Testis (tissue), 2 donors: Measurements from ENCODE around the gene ANTKMT.

Experiments
- POLR2A ChIP-seq: fragments of 450-650 bp; IDR thresholded peaks from one replicate; pipeline ENCODE4 v1.6.1; 2017; ENCODE audit warnings: antibody characterized with exemption, mild to moderate bottlenecking, moderate library complexity
- TF ChIP-seq, protein P1 (sequence below), 3 experiments: fragments of 450-650 bp in 2 of 3; fragments of 200-600 bp in 1 of 3; sonication (generic) in 1 of 3; IDR thresholded peaks; one replicate each; pipeline ENCODE4 v1.5.1; 2016 to 2019; ENCODE audit warnings: antibody characterized with exemption in 3 of 3, mild to moderate bottlenecking in 2 of 3, moderate library complexity in 1 of 3

DNA sequence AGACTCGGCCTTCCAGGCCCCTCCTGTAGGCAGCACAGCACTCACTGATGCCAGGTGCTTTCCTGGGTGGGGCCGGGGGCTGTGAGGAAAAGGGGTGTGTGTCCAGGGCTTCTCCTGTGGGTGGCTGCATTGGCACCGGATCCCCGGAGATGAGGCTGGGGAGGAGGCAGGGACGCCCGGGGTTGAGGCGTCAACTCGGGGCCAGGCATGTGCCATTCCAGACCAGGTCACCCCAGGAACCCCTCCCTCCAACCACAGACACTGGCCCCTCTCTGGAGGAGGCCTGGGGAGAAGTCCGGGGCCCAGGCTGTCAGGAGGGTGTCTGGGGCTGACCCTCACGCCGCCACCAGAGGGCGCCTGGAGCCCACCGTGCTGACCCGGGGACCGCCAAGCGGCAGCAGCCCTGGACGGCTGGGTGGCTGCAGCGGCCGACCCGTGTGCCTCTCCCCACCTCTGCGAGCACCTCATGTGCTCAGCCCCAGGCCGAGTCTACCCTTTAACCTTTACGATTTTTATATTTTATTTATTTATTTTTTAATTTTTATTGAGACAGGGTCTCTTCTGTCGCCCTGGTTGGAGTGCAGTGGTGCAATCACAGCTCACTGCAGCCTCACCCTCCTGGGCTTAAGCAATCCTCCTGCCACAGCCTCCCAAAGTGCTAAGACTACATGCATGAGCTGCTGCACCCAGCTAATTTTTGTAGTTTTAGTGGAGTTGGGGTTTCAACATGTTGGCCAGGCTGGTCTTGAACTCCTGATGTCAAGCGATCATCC is 9.2 kb upstream of the ANTKMT start:
- TF ChIP-seq, protein P1, sequence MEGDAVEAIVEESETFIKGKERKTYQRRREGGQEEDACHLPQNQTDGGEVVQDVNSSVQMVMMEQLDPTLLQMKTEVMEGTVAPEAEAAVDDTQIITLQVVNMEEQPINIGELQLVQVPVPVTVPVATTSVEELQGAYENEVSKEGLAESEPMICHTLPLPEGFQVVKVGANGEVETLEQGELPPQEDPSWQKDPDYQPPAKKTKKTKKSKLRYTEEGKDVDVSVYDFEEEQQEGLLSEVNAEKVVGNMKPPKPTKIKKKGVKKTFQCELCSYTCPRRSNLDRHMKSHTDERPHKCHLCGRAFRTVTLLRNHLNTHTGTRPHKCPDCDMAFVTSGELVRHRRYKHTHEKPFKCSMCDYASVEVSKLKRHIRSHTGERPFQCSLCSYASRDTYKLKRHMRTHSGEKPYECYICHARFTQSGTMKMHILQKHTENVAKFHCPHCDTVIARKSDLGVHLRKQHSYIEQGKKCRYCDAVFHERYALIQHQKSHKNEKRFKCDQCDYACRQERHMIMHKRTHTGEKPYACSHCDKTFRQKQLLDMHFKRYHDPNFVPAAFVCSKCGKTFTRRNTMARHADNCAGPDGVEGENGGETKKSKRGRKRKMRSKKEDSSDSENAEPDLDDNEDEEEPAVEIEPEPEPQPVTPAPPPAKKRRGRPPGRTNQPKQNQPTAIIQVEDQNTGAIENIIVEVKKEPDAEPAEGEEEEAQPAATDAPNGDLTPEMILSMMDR (IDR thresholded peaks at IDR 0.05) = peak; percentile 57 to 89 (median 82)
- TF ChIP-seq POLR2A = no peak
